ENCODE data around the gene TRIM49C.
"Not testable (repeated sequence)": the region's sequence is repeated elsewhere in the genome, so short reads cannot be mapped to it uniquely, and the experiment has no call there.

TRIM49C gene, protein sequence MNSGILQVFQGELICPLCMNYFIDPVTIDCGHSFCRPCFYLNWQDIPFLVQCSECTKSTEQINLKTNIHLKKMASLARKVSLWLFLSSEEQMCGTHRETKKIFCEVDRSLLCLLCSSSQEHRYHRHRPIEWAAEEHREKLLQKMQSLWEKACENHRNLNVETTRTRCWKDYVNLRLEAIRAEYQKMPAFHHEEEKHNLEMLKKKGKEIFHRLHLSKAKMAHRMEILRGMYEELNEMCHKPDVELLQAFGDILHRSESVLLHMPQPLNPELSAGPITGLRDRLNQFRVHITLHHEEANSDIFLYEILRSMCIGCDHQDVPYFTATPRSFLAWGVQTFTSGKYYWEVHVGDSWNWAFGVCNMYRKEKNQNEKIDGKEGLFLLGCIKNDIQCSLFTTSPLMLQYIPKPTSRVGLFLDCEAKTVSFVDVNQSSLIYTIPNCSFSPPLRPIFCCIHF

GRCh38 chr11:90030806-90031205, at the start of gene TRIM49C:
Gene TRIM49C, plus strand, starts transcription at chr11:90031106. Its CDS starts 4,106 bp downstream, at chr11:90035212.
- DNase-seq (ENCODE audit: low spot score) = not testable (repeated sequence)

- DNase-seq (ENCODE audit: low spot score) = not testable (repeated sequence)
These were observed 6.7 kb upstream of the TRIM49C start for GRCh38 chr11:90024184-90024583.

GRCh38 chr11:90051591-90052209, 20.8 kb downstream of the TRIM49C start:
- DNase-seq (ENCODE audit: low spot score) = not testable (repeated sequence)

DNA sequence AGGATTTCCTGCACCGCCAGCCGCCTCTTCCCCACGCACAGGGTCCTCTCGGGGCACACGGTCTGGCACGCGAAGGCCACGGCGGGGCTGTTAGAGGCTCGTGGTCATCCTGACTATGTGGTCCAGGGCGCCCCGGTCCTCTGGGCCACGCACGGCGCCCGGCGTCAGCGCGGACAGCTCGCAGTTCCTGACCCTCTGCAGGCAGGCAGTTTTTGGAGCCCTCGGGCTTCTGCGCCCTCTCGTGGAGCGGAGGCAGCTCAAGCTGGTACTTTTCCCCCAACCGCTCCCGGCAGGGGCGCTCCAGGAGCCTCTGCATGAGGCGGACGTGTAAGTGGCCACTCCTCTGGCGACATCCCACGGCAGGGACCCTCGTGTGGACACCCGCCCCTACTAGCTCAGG, 21.4 kb downstream of the TRIM49C start:
- not testable (repeated sequence) for DNase-seq (ENCODE audit: low spot score)

DNA sequence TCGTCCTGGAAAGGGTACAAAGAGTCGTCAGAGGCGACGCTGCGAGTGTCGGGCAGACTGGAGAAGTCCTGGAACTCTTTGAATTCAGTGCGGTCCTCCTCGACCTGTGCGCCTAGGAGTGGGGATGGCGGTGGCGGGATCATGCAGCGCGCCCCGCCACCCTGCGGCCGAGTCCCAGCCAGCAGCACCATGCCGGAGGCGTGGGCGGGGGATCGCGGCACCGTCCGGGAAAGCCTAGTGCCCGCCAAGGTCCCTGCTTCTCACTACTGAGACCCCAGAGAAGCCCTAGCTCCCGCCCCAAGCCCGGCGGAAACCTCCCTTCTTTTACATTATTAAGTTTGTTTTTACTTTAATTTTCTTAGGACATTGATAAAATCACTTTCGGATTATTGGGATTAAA, 22.6 kb downstream of the TRIM49C start:
- not testable (repeated sequence) for DNase-seq (ENCODE audit: low spot score)

- DNase-seq (ENCODE audit: low spot score) = not testable (repeated sequence)
These were observed 54.7 kb downstream of the TRIM49C start, which contains the start of gene UBTFL1 for GRCh38 chr11:90085650-90086049. Gene UBTFL1, plus strand, starts transcription at chr11:90085950. Its CDS starts 0 bp downstream, at chr11:90085950.

GRCh38 chr11:90088731-90089130, 57.8 kb downstream of the TRIM49C start:
- DNase-seq (ENCODE audit: low spot score) = not testable (repeated sequence)
